GM23248 (cell line): ENCODE results near the gene SH3TC1.

Experiments
- EZH2 ChIP-seq: fragments of 200-600 bp; sonication (generic); IDR thresholded peaks from 2 replicates; pipeline ENCODE4 v1.6.1; 2018; ENCODE audit warnings: antibody characterized with exemption, mild to moderate bottlenecking; ENCODE audit not compliant: insufficient read depth, poor library complexity, severe bottlenecking
- EZH2phosphoT487 ChIP-seq: fragments of 200-600 bp; sonication (generic); IDR thresholded peaks from 2 replicates; pipeline ENCODE4 v1.6.1; 2018; ENCODE audit warnings: antibody characterized with exemption, moderate library complexity, mild to moderate bottlenecking, low read depth; ENCODE audit not compliant: insufficient read depth

DNA sequence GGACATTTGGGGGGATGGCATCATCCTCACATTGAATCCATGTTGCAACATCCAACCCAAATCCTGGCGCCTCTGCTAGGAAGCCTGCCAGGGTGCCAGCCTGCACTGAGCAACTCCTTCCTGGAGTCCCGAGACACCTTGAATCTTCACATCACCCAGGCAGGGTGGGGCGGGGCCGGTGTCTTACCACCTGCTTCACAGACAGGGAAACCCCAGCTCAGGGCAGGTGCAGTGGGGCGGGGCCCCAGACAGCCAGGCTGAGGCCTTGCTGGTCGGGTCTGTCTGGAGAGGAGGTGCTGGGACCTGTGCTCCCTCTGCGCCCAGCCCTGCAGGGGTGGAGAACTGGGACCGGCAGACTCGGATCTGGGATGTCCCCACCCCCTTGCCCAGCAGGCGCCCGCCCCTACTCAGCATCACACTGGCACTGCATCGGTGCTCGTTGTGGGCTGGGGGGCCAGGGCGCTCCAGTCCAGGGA lies 39.0 kb downstream of the SH3TC1 start:
- TF ChIP-seq EZH2phosphoT487, result no peak
- no peak for TF ChIP-seq EZH2
